SK-N-SH treated with all-trans-retinoic acid at 6 μM for 48 hours (cell line): ENCODE data around the gene ZP1.
"Not testable (repeated sequence)": the region's sequence is repeated elsewhere in the genome, so short reads cannot be mapped to it uniquely, and the experiment has no call there.

Source experiments
- ATAC-seq: fragments of 200-7000 bp; cut with Tn5 transposase; 3 replicates; pipeline ENCODE4 v1.9.1; 2020; ENCODE audit warnings: mild to moderate bottlenecking, moderate library complexity
- ARNTL ChIP-seq: fragments of 450-650 bp; formaldehyde crosslinking; IDR thresholded peaks from 2 replicates; pipeline ENCODE4 v1.5.0; 2020; ENCODE audit warnings: low read depth, mild to moderate bottlenecking, moderate library complexity, borderline replicate concordance
- BACH2 ChIP-seq: fragments of 250-450 bp; sonication (Bioruptor Pico); IDR thresholded peaks from 2 replicates; pipeline ENCODE4 v1.9.0; 2021; ENCODE audit warnings: mild to moderate bottlenecking, borderline replicate concordance
- CREB5 ChIP-seq: fragments of 250-450 bp; sonication (Bioruptor Pico); IDR thresholded peaks from 2 replicates; pipeline ENCODE4 v1.5.1; 2020; ENCODE audit warnings: low read depth, mild to moderate bottlenecking, moderate library complexity
- CSDC2 ChIP-seq: fragments of 250-450 bp; sonication (Bioruptor Pico); IDR thresholded peaks from 2 replicates; pipeline ENCODE4 v1.5.0; 2020; ENCODE audit warnings: mild to moderate bottlenecking, moderate library complexity
- CSRNP3 ChIP-seq: fragments of 250-450 bp; sonication (Bioruptor Pico); IDR thresholded peaks from 2 replicates; pipeline ENCODE4 v1.5.1; 2021; ENCODE audit warnings: mild to moderate bottlenecking, moderate library complexity
- ESRRG ChIP-seq: fragments of 250-450 bp; sonication (Bioruptor Pico); IDR thresholded peaks from 2 replicates; pipeline ENCODE4 v1.6.1; 2021; ENCODE audit warnings: mild to moderate bottlenecking
- GLIS3 ChIP-seq: fragments of 250-450 bp; sonication (Bioruptor Pico); IDR thresholded peaks from 2 replicates; pipeline ENCODE4 v1.5.0; 2020; ENCODE audit warnings: mild to moderate bottlenecking, moderate library complexity
- ISL1 ChIP-seq: fragments of 250-450 bp; sonication (Bioruptor Pico); IDR thresholded peaks from 2 replicates; pipeline ENCODE4 v2.1.2; 2022; ENCODE audit warnings: mild to moderate bottlenecking, moderate library complexity
- OSR1 ChIP-seq: fragments of 250-450 bp; sonication (Bioruptor Pico); IDR thresholded peaks from 2 replicates; pipeline ENCODE4 v1.8.0; 2022; ENCODE audit warnings: moderate library complexity, mild to moderate bottlenecking, inconsistent platforms
- PATZ1 ChIP-seq: fragments of 250-450 bp; sonication (Bioruptor Pico); IDR thresholded peaks from 2 replicates; pipeline ENCODE4 v1.8.0; 2020; ENCODE audit warnings: mild to moderate bottlenecking, moderate library complexity, borderline replicate concordance
- POU6F1 ChIP-seq: fragments of 250-450 bp; sonication (Bioruptor Pico); IDR thresholded peaks from 2 replicates; pipeline ENCODE4 v1.8.0; 2021; ENCODE audit warnings: low read depth, mild to moderate bottlenecking, moderate library complexity, borderline replicate concordance
- PPARA ChIP-seq: fragments of 250-450 bp; sonication (Bioruptor Pico); IDR thresholded peaks from 2 replicates; pipeline ENCODE4 v1.5.0; 2020; ENCODE audit warnings: mild to moderate bottlenecking, borderline replicate concordance
- RARB ChIP-seq: fragments of 250-450 bp; sonication (Bioruptor Pico); IDR thresholded peaks from 2 replicates; pipeline ENCODE4 v1.8.0; 2021; ENCODE audit warnings: mild to moderate bottlenecking, moderate library complexity
- TCF4 ChIP-seq: fragments of 250-450 bp; sonication (Bioruptor Pico); IDR thresholded peaks from 2 replicates; pipeline ENCODE4 v1.8.0; 2021; ENCODE audit warnings: mild to moderate bottlenecking, moderate library complexity, borderline replicate concordance
- TOX ChIP-seq: fragments of 250-450 bp; sonication (Bioruptor Pico); IDR thresholded peaks from 2 replicates; pipeline ENCODE4 v1.8.0; 2021; ENCODE audit warnings: mild to moderate bottlenecking, moderate library complexity, borderline replicate concordance
- TSHZ2 ChIP-seq: fragments of 250-450 bp; sonication (Bioruptor Pico); IDR thresholded peaks from 2 replicates; pipeline ENCODE4 v1.5.0; 2020; ENCODE audit warnings: mild to moderate bottlenecking, moderate library complexity
- ZC3H10 ChIP-seq: fragments of 250-450 bp; sonication (Bioruptor Pico); IDR thresholded peaks from 2 replicates; pipeline ENCODE4 v1.5.1; 2021; ENCODE audit warnings: mild to moderate bottlenecking, moderate library complexity
- ZFP3 ChIP-seq: fragments of 250-450 bp; sonication (Bioruptor Pico); IDR thresholded peaks from 2 replicates; pipeline ENCODE4 v1.5.0; 2020; ENCODE audit warnings: mild to moderate bottlenecking, moderate library complexity
- ZNF565 ChIP-seq: fragments of 450-650 bp; formaldehyde crosslinking; conservative IDR thresholded peaks from 2 replicates; pipeline ENCODE4 v1.5.0; 2020; ENCODE audit warnings: low read depth, mild to moderate bottlenecking, moderate library complexity
- ZNF70 ChIP-seq: fragments of 450-650 bp; formaldehyde crosslinking; IDR thresholded peaks from 2 replicates; pipeline ENCODE4 v1.5.0; 2020; ENCODE audit warnings: mild to moderate bottlenecking, moderate library complexity
- ZNF8 ChIP-seq: fragments of 450-650 bp; formaldehyde crosslinking; IDR thresholded peaks from 2 replicates; pipeline ENCODE4 v1.5.0; 2020; ENCODE audit warnings: mild to moderate bottlenecking, moderate library complexity

Gene ZP1

GRCh38 chr11:60821827-60822599, 45.3 kb upstream of the ZP1 start:
- no peak for ATAC-seq
- TF ChIP-seq GLIS3 (CRISPR knock-in tag) (no peak), TOX (CRISPR knock-in tag) (no peak), POU6F1 (CRISPR knock-in tag) (no peak), CREB5 (no peak), ZNF70 (CRISPR knock-in tag) (no peak), ISL1 (no peak), PPARA (CRISPR knock-in tag) (no peak), ZNF565 (CRISPR knock-in tag) (no peak), ZNF8 (no peak), BACH2 (no peak), ESRRG (CRISPR knock-in tag) (no peak), RARB (CRISPR knock-in tag) (no peak), TCF4 (no peak), ZFP3 (CRISPR knock-in tag) (no peak), ARNTL (CRISPR knock-in tag) (no peak), PATZ1 (CRISPR knock-in tag) (no peak), CSRNP3 (no peak), ZC3H10 (CRISPR knock-in tag) (no peak), TSHZ2 (CRISPR knock-in tag) (no peak)

GRCh38 chr11:60823745-60824306, 43.5 kb upstream of the ZP1 start:
- not testable (repeated sequence) for ATAC-seq

GRCh38 chr11:60825118-60825517, 42.2 kb upstream of the ZP1 start:
- no peak for ATAC-seq
- no peak for TF ChIP-seq CSRNP3
- no peak for TF ChIP-seq POU6F1 (CRISPR knock-in tag)
- no peak for TF ChIP-seq CREB5
- no peak for TF ChIP-seq CSDC2
- TF ChIP-seq TCF4: no peak
- no peak for TF ChIP-seq RARB (CRISPR knock-in tag)
- TF ChIP-seq ESRRG (CRISPR knock-in tag): no peak
- TF ChIP-seq OSR1 (CRISPR knock-in tag): no peak
